ENCODE measurements around the gene TBC1D2B.

DNA sequence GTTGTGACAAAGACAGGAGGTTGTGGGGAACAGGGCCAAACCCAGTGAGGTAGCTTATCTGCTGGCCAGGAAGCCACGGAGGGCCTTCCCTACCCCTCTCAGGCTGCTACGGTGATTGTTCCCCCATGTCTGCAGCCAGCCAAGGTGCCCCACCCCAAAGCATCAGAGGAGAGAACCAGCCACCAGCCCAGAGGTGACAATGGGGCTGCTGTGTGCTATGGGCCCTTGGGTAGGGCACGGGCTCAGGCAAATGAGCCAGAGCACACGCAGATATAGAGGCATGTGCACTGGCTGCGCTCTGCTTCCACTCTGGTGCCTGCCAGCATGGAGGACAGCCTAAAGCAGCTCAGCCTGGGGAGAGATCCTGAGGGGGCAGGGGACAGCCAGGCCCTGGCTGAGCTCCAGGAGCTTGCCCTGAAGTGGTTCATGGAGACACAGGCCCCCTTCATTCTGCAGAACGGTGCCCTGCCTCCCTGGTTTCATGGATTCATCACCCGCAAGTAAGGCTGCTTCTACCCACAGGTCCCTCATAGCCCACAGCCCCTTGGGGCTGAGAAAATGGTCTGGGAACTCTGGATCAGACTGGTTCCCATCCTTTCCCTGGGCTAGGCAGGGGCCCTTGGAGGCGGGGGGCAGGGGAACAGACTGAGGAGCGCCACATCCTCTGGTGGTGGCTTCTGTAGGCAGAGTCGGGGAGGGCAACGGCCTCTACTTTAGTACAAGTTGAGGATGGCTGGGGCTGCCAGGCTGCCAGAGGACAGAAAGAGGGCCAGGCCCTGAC, 14.9 kb upstream of the TBC1D2B start, which contains the start of gene SH2D7:
- TF ChIP-seq, protein P1, sequence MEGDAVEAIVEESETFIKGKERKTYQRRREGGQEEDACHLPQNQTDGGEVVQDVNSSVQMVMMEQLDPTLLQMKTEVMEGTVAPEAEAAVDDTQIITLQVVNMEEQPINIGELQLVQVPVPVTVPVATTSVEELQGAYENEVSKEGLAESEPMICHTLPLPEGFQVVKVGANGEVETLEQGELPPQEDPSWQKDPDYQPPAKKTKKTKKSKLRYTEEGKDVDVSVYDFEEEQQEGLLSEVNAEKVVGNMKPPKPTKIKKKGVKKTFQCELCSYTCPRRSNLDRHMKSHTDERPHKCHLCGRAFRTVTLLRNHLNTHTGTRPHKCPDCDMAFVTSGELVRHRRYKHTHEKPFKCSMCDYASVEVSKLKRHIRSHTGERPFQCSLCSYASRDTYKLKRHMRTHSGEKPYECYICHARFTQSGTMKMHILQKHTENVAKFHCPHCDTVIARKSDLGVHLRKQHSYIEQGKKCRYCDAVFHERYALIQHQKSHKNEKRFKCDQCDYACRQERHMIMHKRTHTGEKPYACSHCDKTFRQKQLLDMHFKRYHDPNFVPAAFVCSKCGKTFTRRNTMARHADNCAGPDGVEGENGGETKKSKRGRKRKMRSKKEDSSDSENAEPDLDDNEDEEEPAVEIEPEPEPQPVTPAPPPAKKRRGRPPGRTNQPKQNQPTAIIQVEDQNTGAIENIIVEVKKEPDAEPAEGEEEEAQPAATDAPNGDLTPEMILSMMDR (IDR thresholded peaks at IDR 0.05; ENCODE audit: poor library complexity): no peak
- TF ChIP-seq EZH2 (IDR thresholded peaks at IDR 0.05; ENCODE audit: borderline replicate concordance): no peak
